PC-9 (cell line): Measurements from ENCODE around the gene SPATA31D1. TPM values are rescaled to one million over a fixed set of nuclear protein-coding genes. Genes with fewer than 3 reads are reported as not detected.

Experiments used
- BruUV-seq: library from RNA; stranded (reverse); fragments of 400-500 nt; replicated peaks from 2 replicates; lab custom pipeline; 2021; lab: Mats Ljungman, UMichigan
- CTCF ChIA-PET: fragments of 300-600 bp; sonication (Branson Sonifier 250); formaldehyde crosslinking; loops from one replicate; lab custom pipeline; 2022; ENCODE audit warnings: antibody characterized with exemption; lab: Charles Lee
- POLR2A ChIA-PET: fragments of 300-600 bp; sonication (Branson Sonifier 250); formaldehyde crosslinking; loops from one replicate; lab custom pipeline; 2022; ENCODE audit warnings: antibody characterized with exemption; ENCODE audit not compliant: unreplicated experiment; lab: Charles Lee
- DNase-seq, 2 experiments: peaks; one replicate each; pipeline versions ENCODE4 v3.0.0 to v3.0.0-alpha.2; 2015 to 2022; ENCODE audit warnings: mixed read lengths in 1 of 2
- H2AFZ ChIP-seq: fragments of 200-600 bp; sonication (generic); 2 replicates; pipeline ENCODE4 v1.8.1; 2017; ENCODE audit warnings: antibody characterized with exemption
- H3F3A ChIP-seq: fragments of 200-600 bp; sonication (generic); 2 replicates; pipeline ENCODE4 v1.8.1; 2017; ENCODE audit warnings: antibody characterized with exemption, mild to moderate bottlenecking, low read depth; ENCODE audit not compliant: insufficient read depth
- H3K27ac ChIP-seq: fragments of 200-600 bp; sonication (generic); 2 replicates; pipeline ENCODE4 v1.6.1; 2016; ENCODE audit warnings: mixed run types
- H3K27me3 ChIP-seq: fragments of 200-600 bp; sonication (generic); 2 replicates; pipeline ENCODE4 v1.6.1; 2016; ENCODE audit warnings: low read depth, mixed run types; ENCODE audit not compliant: insufficient read depth
- H3K36me3 ChIP-seq: fragments of 200-600 bp; sonication (generic); 2 replicates; pipeline ENCODE4 v1.6.1; 2016; ENCODE audit warnings: low read depth, mixed run types
- H3K4me1 ChIP-seq: fragments of 200-600 bp; sonication (generic); replicated peaks from 2 replicates; pipeline ENCODE4 v1.6.1; 2016; ENCODE audit warnings: mixed run types; ENCODE audit not compliant: insufficient read depth
- H3K4me2 ChIP-seq: fragments of 200-600 bp; sonication (generic); 2 replicates; pipeline ENCODE4 v1.6.1; 2017; ENCODE audit warnings: mixed run types
- H3K4me3 ChIP-seq: fragments of 200-600 bp; sonication (generic); 2 replicates; pipeline ENCODE4 v1.6.1; 2016; ENCODE audit warnings: mixed run types
- H3K79me2 ChIP-seq: fragments of 200-600 bp; sonication (generic); 2 replicates; pipeline ENCODE4 v1.6.1; 2017; ENCODE audit warnings: low read depth, mixed run types
- H3K9me2 ChIP-seq: fragments of 200-600 bp; sonication (generic); 2 replicates; pipeline ENCODE4 v1.8.1; 2017; ENCODE audit warnings: mild to moderate bottlenecking; ENCODE audit not compliant: insufficient read depth
- H3K9me3 ChIP-seq: fragments of 200-600 bp; sonication (generic); 2 replicates; pipeline ENCODE4 v1.8.1; 2016; ENCODE audit warnings: low read depth; ENCODE audit not compliant: insufficient read depth
- H4K20me1 ChIP-seq: fragments of 200-600 bp; sonication (generic); 2 replicates; pipeline ENCODE4 v1.8.1; 2017; ENCODE audit not compliant: insufficient read depth
- CTCF ChIP-seq: fragments of 200-600 bp; sonication (generic); conservative IDR thresholded peaks from 2 replicates; pipeline ENCODE4 v1.6.1; 2017; ENCODE audit warnings: mixed run types, antibody characterized with exemption, mild to moderate bottlenecking, moderate library complexity
- EZH2 ChIP-seq: fragments of 200-600 bp; sonication (generic); IDR thresholded peaks from 2 replicates; pipeline ENCODE4 v1.8.0; 2017; ENCODE audit warnings: antibody characterized with exemption, low read depth
- intact Hi-C: fragments of 100-400 bp; cut with micrococcal nuclease; formaldehyde crosslinking; loops from one replicate; pipeline ENCODE4 v1.10.0; 2022; ENCODE audit not compliant: unreplicated experiment
- total RNA-seq: library from RNA; stranded (reverse); gene quantifications from 2 replicates; pipeline ENCODE4 v1.2.3, GENCODE V29; 2021

SPATA31D1 gene
- total RNA-seq, 1 experiment from 2014 or later, result not detected

GRCh38 chr9:81969971-81970370 is 18.6 kb upstream of the SPATA31D1 start:
- Histone ChIP-seq H3K4me1 (no peaks in the 10 kb centered on the region), H3K27me3 (no peaks in the 10 kb centered on the region), H3K36me3 (no peaks in the 10 kb centered on the region), H3K4me3 (no peak overlapping the region), H3F3A (no peaks in the 10 kb centered on the region), H3K4me2 (no peak overlapping the region), H3K27ac (no peak overlapping the region), H4K20me1 (no peaks in the 10 kb centered on the region), H3K79me2 (no peaks in the 10 kb centered on the region), H3K9me2 (no peaks in the 10 kb centered on the region), H3K9me3 (no peaks in the 10 kb centered on the region), H2AFZ (no peak overlapping the region)
- intact Hi-C loops, result loop anchor here (5.0 kb wide), 1 partner anchor 283 kb away; the partner anchor contains the start of gene TLE1
- ChIA-PET CTCF (no interaction called here), POLR2A (no interaction called here)
- no TSS peak for BruUV-seq
- TF ChIP-seq EZH2 (no peak), CTCF (no peak)
- peak in 1 of 2 experiments; percentile 5 for DNase-seq

- intact Hi-C loops, result loop anchor here (5.0 kb wide), 1 partner anchor 284 kb away; the partner anchor contains the start of gene TLE1
- BruUV-seq, result no TSS peak
- no peaks in the 10 kb centered on the region for H3F3A ChIP-seq
- no peaks in the 10 kb centered on the region for H3K9me3 ChIP-seq
- no peaks in the 10 kb centered on the region for H3K4me1 ChIP-seq
- no peaks in the 10 kb centered on the region for H3K79me2 ChIP-seq
- DNase-seq, result no peak
- no peaks in the 10 kb centered on the region for H4K20me1 ChIP-seq
- no peak overlapping the region for H3K27ac ChIP-seq
- no peak overlapping the region for H3K4me3 ChIP-seq
- no peaks in the 10 kb centered on the region for H3K9me2 ChIP-seq
- TF ChIP-seq CTCF (no peak), EZH2 (no peak)
- H3K27me3 ChIP-seq, result no peaks in the 10 kb centered on the region
- H3K4me2 ChIP-seq, result no peak overlapping the region
- no peaks in the 10 kb centered on the region for H3K36me3 ChIP-seq
- CTCF ChIA-PET, result no interaction called here
- POLR2A ChIA-PET, result no interaction called here
- no peak overlapping the region for H2AFZ ChIP-seq
Measured at GRCh38 chr9:81971727-81972126, 16.8 kb upstream of the SPATA31D1 start.

GRCh38 chr9:81974764-81975163 is 13.8 kb upstream of the SPATA31D1 start:
- CTCF ChIA-PET, result no interaction called here
- Histone ChIP-seq H4K20me1 (no peaks in the 10 kb centered on the region), H3K4me2 (no peak overlapping the region), H3F3A (no peaks in the 10 kb centered on the region), H3K27ac (no peak overlapping the region), H3K4me3 (no peak overlapping the region), H2AFZ (no peak overlapping the region), H3K27me3 (no peaks in the 10 kb centered on the region), H3K9me3 (no peaks in the 10 kb centered on the region), H3K36me3 (no peaks in the 10 kb centered on the region), H3K9me2 (no peaks in the 10 kb centered on the region), H3K4me1 (no peaks in the 10 kb centered on the region), H3K79me2 (no peaks in the 10 kb centered on the region)
- DNase-seq, result no peak
- TF ChIP-seq EZH2 (no peak), CTCF (no peak)
- intact Hi-C loops, result loop anchor here (5.0 kb wide), 1 partner anchor 287 kb away; the partner anchor contains the start of gene TLE1
- POLR2A ChIA-PET, result no interaction called here
- BruUV-seq, result no TSS peak
